ENCODE results near the gene TIMM21.

The TIMM21 gene

GRCh38 chr18:74153377-74153776, 5.1 kb downstream of the TIMM21 start:
- no peak for TF ChIP-seq CTCF (conservative IDR thresholded peaks at IDR 0.05; ENCODE audit: low read depth, low read length)
- H3K4me3 ChIP-seq (ENCODE audit: low read length): no peak overlapping the region
- no peak for DNase-seq (ENCODE audit: low read depth)

- H3K4me3 ChIP-seq (ENCODE audit: low read length): no peak overlapping the region
- no peak for DNase-seq (ENCODE audit: low read depth)
These were observed 5.5 kb downstream of the TIMM21 start for GRCh38 chr18:74153793-74154192.

GRCh38 chr18:74154716-74155115, 6.4 kb downstream of the TIMM21 start:
- H3K4me3 ChIP-seq (ENCODE audit: low read length): no peak overlapping the region
- TF ChIP-seq CTCF (conservative IDR thresholded peaks at IDR 0.05; ENCODE audit: low read depth, low read length): no peak
- no peak for DNase-seq (ENCODE audit: low read depth)

More at GRCh38 chr18:74153793-74154192, 5.5 kb downstream of the TIMM21 start:
- no peak for TF ChIP-seq CTCF (conservative IDR thresholded peaks at IDR 0.05; ENCODE audit: low read depth, low read length)

GRCh38 chr18:74155276-74155675, 7.0 kb downstream of the TIMM21 start:
- no peak for DNase-seq (ENCODE audit: low read depth)
- TF ChIP-seq CTCF (conservative IDR thresholded peaks at IDR 0.05; ENCODE audit: low read depth, low read length): no peak

DNA sequence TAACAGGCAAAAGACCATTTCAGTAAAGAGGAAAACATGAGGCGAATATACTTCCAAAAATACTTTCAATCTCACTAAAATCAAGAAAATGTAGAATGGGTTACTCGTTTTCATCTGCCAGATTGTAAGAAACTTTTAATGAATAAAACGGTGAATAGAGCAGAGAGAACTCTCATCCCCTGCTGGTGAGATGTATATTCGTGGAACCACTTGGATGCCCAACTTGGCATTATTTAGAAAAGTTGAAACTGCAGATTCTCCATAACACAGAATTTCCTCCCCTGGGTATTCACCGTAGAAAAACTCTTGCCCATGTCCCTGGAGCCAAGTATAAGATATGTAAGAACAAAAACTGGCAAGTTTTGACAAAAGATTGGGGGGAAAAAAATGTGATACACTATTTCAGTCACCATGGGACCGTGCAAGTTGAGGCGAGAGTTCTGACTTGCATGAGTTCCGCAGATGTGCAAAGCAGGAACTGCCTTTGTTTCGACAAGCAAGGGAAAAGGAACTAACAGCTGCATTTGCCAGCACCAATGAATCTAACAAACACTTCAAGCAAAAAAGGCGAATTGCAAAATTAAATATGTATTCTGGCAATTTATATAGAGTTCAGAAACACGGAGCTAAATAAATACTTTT, 14.8 kb downstream of the TIMM21 start:
- no peak overlapping the region for H3K4me3 ChIP-seq (ENCODE audit: low read length)
- TF ChIP-seq CTCF (conservative IDR thresholded peaks at IDR 0.05; ENCODE audit: low read depth, low read length): no peak
- DNase-seq (ENCODE audit: low read depth): no peak

More at GRCh38 chr18:74155276-74155675, 7.0 kb downstream of the TIMM21 start:
- H3K4me3 ChIP-seq (ENCODE audit: low read length): no peak overlapping the region

DNA sequence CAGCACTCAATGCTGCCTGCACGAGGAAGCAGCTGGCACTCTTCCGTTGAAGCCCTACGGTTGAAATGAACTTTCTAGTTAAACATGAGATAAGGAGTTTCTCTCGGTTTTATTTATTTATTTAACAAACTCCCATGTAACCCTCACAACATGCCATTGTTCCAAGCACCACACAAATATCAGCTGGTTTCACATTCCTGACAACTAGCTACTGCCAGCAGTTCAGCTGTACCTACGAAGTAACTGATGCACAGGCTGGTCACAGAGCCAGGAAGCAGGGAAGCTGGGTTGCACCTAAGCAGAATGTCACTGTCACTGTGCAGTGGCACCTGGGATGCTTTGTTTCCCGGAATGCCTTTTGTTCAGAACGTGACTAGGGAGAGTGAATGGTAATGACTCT, 18.1 kb downstream of the TIMM21 start:
- DNase-seq (ENCODE audit: low read depth): no peak
- H3K4me3 ChIP-seq (ENCODE audit: low read length): no peak overlapping the region
- TF ChIP-seq CTCF (conservative IDR thresholded peaks at IDR 0.05; ENCODE audit: low read depth, low read length): no peak

GRCh38 chr18:74171910-74172606, 23.7 kb downstream of the TIMM21 start:
- H3K4me3 ChIP-seq (ENCODE audit: low read length): no peak overlapping the region
- no peak for DNase-seq (ENCODE audit: low read depth)
- no peak for TF ChIP-seq CTCF (conservative IDR thresholded peaks at IDR 0.05; ENCODE audit: low read depth, low read length)
